ENCODE measurements around the gene PHACTR1. TPM values are rescaled to one million over a fixed set of nuclear protein-coding genes. Genes with fewer than 3 reads are reported as not detected.
A peak's percentile ranks its signal among the peaks of the same experiment; 100 is the strongest.

Gene PHACTR1
- total RNA-seq, 1 donor, result 0.43 TPM

DNA sequence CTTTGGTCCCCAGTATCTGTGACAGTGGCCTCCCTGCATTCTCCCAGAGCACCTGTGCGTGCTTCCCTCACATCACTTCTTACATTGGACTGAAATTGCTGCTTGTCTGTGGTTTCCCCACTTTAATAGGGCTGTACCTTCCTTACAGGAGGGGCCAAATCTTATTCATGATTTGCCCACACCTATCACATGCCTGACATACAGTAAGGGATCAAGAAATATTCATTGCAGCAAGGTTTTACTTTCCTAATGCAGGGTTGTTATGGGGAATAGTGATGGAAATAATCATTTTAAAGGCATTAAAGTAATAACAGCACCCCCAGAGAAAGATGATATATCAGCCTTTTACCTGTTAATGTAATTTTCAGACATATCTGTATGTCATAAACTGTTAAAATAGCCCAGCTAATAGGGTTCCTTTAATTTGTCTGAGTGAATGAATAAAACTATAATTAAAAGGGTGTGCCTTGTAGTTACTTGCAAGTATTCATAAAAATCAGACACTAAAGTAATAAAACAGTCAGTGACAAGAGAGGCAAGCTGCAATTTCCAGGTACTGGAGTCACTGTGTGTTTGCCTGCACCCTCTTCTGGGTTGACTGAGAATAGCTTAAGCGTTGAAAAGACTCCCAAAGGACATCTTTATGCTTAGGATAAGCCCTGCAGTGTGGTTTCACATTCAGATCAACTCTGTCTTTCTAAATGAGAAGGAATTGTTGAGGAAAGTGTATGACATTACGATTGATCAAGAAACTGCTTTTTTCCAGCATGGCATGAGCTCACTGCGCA, 182.7 kb downstream of the PHACTR1 start:
- DNase-seq (ENCODE audit: low read depth), result no peak
- H3K4me3 ChIP-seq (ENCODE audit: low read depth, low read length), result no peak overlapping the region
- TF ChIP-seq, protein P1, sequence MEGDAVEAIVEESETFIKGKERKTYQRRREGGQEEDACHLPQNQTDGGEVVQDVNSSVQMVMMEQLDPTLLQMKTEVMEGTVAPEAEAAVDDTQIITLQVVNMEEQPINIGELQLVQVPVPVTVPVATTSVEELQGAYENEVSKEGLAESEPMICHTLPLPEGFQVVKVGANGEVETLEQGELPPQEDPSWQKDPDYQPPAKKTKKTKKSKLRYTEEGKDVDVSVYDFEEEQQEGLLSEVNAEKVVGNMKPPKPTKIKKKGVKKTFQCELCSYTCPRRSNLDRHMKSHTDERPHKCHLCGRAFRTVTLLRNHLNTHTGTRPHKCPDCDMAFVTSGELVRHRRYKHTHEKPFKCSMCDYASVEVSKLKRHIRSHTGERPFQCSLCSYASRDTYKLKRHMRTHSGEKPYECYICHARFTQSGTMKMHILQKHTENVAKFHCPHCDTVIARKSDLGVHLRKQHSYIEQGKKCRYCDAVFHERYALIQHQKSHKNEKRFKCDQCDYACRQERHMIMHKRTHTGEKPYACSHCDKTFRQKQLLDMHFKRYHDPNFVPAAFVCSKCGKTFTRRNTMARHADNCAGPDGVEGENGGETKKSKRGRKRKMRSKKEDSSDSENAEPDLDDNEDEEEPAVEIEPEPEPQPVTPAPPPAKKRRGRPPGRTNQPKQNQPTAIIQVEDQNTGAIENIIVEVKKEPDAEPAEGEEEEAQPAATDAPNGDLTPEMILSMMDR (IDR thresholded peaks at IDR 0.05; ENCODE audit: insufficient read depth, low read depth, low read length), result no peak

DNA sequence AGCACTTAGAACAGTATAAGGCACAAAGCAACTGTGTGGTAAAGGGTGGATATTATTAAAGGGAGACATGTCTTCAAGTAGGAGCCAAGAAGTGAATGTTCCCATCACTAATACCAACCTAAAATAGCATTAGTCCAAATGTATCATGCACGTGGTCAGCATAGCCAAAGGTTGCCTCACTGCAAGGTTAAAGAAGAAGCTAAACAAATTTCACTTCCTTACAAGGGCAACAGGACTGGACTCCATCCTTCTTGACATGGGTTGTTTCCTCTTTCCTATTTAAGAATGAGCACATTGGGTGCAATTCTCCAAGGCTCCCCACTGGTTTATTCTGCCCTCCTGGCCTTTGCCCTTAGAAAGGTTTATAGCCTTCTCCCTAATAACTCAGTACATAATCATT, 186.7 kb downstream of the PHACTR1 start:
- no peak for DNase-seq (ENCODE audit: low read depth)
- no peak overlapping the region for H3K4me3 ChIP-seq (ENCODE audit: low read depth, low read length)
- TF ChIP-seq, protein P1 (IDR thresholded peaks at IDR 0.05; ENCODE audit: insufficient read depth, low read depth, low read length), result no peak

DNA sequence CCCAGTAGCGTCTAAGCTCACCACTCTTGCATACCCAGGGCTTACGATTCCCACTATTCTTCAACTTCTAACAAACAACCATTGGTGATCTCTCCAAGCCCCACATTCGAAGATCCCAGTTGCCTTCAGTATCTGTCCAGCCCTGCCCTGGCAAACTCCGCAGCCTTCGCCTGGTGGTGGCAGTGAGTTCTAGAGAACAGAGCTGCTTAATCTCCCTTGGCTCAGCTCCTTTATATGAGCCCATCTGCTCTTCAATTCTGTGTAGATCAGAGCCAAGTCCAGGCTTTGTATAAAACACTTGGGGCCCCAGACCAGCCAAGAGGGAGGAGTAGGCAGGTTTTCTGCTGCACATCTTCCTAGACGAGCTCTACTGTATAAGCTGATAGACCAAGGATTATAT, 193.3 kb downstream of the PHACTR1 start:
- H3K4me3 ChIP-seq (ENCODE audit: low read depth, low read length), result no peak overlapping the region
- DNase-seq (ENCODE audit: low read depth), result no peak
- TF ChIP-seq, protein P1 (IDR thresholded peaks at IDR 0.05; ENCODE audit: insufficient read depth, low read depth, low read length), result no peak

DNA sequence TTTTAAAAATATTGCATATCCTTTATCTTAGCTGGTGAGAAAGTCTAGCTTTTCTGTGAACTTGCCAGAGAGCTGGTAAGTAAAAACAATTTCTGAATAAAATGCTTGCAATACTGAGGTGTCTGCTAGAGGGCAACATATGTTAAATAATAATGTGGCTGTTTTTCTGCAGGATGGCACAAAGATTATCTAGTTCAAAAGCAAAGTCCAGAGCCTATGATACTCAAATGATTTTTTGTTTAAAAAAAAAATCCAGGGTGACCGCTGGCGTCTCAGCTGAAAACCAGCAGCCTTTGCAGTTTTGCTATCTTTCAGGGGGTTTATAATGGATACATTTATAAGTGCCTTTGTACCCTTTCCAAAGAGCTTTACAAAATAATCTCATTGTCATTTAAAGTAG, 194.9 kb downstream of the PHACTR1 start:
- DNase-seq (ENCODE audit: low read depth), result peak; percentile 11
- TF ChIP-seq, protein P1 (IDR thresholded peaks at IDR 0.05; ENCODE audit: insufficient read depth, low read depth, low read length), result peak; percentile 28
- no peak overlapping the region for H3K4me3 ChIP-seq (ENCODE audit: low read depth, low read length)

DNA sequence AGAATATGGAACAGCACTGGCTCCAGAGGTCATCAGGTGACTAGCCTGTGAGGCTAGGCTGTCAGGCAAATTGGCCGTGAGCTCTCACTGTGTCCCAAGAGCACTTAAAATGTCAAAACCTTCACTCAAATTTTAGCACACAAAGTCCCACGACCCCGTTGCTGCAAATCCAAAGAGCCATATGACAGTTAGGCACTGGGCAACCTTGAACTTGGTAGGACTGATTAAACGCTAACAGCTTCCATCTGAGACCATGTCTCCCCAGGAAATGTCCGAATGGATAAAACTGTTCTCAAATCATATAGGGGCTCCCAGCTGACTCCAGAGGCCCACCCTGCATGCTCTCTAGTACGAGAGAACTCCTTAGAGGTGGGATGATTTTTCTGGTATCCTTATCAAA, 196.6 kb downstream of the PHACTR1 start:
- DNase-seq (ENCODE audit: low read depth), result no peak
- TF ChIP-seq, protein P1 (IDR thresholded peaks at IDR 0.05; ENCODE audit: insufficient read depth, low read depth, low read length), result no peak
- no peak overlapping the region for H3K4me3 ChIP-seq (ENCODE audit: low read depth, low read length)

DNA sequence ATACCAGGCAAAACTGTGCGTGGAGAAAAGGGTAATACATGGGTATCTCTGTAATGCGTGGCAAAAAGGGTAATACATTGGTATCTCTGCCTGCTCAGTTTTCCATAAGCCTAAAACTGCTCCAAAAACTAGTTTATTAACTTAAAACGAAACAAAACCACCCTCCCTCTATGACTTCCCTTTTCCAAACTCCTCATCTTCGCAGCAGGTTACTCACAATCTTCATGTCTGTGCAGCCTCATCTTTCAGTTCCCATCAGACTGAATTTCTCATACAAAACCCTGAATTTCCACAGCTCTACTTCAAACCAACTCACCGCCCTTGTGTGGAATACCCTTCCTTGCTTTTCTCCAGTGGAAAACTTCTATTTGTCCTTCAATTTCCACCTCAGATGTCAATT, 199.4 kb downstream of the PHACTR1 start:
- no peak for DNase-seq (ENCODE audit: low read depth)

More for the DNA sequence above, 199.4 kb downstream of the PHACTR1 start:
- no peak overlapping the region for H3K4me3 ChIP-seq (ENCODE audit: low read depth, low read length)
- TF ChIP-seq, protein P1 (IDR thresholded peaks at IDR 0.05; ENCODE audit: insufficient read depth, low read depth, low read length), result no peak
